A204.1 (cell line): ENCODE measurements around the gene CYP26C1.
"Not testable (repeated sequence)": the region's sequence is repeated elsewhere in the genome, so short reads cannot be mapped to it uniquely, and the experiment has no call there.

Experiments used
- FAIRE-seq: peaks from 2 replicates; lab custom pipeline; 2012; peaks lifted over from hg19 to GRCh38; lab: Jason Lieb, UNC

Gene CYP26C1

DNA sequence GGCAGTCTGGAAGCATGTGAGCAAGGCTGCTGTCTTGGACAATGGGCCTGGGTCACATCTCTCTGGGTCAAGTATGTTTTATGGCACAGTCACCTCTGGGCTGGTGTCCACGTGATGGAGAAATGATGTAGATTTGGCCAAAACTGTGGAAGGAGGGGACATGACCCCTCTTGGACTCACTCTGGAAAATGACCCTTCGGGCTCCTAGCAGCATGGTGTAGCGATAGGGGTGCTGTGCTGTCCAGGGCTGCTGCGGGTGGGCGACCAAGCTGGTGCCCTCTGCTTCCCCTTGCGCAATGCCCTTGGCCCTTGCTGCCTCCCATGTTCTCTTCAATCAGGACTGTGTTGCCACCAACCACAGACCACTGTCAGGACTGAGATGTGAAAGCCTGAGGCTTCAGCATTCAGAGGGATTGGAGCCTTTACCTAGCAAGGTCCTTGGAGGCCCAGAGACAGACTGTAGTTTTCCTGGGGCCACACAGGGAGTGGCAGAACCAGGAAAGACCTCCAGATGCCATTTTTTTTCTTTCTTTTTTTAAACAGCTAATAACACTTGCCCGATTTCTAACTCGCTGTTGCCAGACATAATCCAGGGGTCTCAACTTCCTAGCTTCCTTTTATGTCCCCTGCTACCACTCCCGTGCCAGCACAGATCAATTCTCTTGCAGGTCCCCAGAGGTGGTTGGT is 19.2 kb downstream of the CYP26C1 start:
- FAIRE-seq = no peak

- no peak for FAIRE-seq
These were observed 19.9 kb downstream of the CYP26C1 start for GRCh38 chr10:93080350-93081046.

DNA sequence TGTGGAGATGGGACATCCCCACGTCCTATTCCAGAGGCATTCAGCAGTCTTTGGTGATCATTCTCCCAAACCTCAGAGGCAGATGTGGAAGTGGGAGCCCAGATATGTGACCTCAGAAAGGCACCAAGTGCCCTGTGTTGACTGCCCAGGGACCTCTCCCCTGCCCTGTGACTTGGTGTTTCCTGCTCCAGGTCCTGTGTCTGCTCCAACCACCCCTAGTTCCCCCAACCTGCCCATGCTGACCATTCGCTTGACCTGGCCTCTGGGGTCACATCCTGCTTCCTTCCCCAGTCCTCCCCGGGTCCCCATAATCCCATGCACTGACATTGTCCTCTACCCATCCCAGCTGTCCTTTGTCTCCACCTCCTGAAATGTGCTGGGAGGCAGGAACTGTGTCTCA is 20.7 kb downstream of the CYP26C1 start:
- FAIRE-seq = no peak

DNA sequence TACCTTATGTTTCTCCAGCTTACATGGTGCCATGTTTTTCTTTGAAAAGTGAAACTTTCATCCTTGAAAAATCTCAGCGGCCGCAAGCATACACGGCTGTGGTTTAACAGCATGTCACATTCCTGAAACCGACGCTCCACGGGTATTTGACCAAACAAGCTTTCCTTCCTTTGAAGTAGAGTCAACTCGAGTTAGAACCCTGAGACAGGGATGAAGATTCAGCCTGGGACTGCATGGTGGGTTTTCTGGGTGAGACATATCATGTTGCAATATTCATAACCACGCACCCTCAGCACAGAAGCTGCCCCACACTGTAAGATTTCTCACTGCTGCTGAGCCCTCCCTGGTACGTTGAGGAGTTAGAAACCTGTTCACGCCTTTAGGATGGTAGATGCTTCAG is 21.2 kb downstream of the CYP26C1 start:
- FAIRE-seq = no peak

GRCh38 chr10:93083743-93084539 is 23.3 kb downstream of the CYP26C1 start:
- no peak for FAIRE-seq

- FAIRE-seq = no peak
These were observed 24.8 kb downstream of the CYP26C1 start for GRCh38 chr10:93085272-93085859.

DNA sequence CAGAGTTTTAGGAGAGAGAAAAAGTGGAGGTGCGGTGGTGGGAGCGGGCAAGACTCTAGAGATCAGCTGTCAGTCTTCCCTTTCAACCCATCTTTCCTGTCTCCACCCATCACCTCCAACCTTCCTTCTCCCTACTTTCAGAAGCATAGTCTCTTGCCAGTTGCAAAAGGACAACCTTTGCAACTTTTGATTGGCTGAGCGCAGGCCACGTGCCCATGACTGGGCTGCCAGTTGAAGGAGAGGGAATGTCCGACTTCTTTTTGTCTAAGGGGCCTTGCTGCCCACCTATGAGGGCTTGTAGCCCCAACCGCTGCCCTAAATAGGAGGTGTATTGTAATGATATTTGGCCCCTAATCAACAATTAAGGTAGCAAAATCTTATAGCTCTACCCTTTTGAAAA is 25.7 kb downstream of the CYP26C1 start:
- FAIRE-seq = no peak

- no peak for FAIRE-seq
These were observed 27.2 kb downstream of the CYP26C1 start for GRCh38 chr10:93087846-93088245.

DNA sequence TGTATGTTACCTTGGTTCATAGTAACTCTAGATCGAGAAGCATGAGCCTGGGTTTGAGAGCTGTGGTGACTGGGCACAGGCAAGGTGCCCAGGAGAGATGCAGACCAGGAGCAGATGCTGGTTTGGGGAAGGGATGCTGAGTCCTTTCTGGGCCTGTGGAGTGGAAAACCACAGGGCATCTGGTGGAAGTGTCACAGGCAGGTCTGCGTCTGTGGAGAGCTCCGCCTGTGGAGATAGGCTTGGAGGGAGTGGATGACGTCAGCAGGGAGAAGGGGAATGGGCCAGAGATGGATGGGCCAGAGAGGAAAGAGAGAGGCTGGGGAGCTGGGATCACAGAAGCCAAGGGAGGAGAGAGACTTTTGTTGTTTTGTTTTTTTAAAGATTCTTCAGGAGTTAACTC is 27.9 kb downstream of the CYP26C1 start:
- no peak for FAIRE-seq

DNA sequence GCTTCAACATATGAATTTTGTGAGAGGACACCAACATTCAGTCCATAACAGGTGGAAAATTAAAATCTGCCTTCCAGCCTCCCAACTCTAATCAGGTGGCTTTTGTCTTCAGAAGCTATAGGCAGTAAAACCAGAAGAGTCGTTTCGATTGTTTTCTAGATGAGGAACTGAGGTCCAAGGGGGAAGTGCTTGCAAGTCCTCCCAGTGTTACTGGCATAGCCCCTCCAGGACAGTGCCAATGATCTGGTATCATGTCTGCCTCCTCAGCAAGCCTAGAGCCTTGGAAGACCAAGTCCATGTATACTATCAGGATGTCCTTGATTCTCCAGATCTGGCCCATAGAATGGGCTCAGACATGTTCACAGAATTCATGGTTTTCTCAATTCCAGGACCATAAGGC is 30.0 kb downstream of the CYP26C1 start:
- no peak for FAIRE-seq

- FAIRE-seq = peak; percentile 81
These were observed 31.4 kb downstream of the CYP26C1 start for GRCh38 chr10:93091960-93092359.

GRCh38 chr10:93095225-93095624 is 34.6 kb downstream of the CYP26C1 start:
- no peak for FAIRE-seq

- no peak for FAIRE-seq
These were observed 36.3 kb downstream of the CYP26C1 start for GRCh38 chr10:93096901-93097300.

GRCh38 chr10:93097386-93097785 is 36.8 kb downstream of the CYP26C1 start:
- no peak for FAIRE-seq

DNA sequence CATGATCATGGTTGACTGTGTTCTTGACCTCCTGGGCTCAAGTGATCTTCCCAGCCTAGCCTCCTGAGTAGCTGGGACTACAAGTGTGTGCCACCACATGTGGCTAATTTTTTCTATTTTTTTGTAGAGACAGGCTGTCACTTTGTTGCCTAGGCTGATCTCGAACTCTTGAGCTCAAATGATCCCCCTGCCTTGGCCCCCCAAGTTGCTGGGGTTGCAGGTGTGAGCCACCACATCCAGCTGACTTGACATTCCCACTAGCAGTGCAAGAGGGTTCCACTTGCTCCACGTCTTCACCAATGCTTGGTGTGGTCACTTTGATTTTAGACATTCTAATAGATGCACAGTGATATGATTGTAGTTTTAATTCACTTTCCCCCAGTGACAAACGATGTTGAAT is 38.2 kb downstream of the CYP26C1 start:
- FAIRE-seq = no peak

DNA sequence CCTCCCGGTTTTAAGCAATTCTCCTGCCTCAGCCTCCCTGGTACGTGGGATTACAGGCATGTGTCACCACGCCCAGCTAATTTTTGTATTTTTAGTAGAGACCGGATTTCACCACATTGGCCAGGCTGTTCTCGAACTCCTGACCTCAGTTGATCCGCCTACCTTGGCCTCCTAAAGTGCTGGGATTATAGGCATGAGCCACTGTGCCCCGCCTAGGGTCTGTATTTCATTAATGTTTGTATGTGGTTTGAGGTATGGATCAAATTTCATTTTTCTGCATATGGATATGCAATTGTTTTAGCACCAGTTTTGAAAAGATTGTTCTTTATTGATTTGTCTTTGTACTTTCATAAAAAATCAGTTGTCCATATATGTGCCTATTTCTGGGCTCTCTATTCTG is 39.1 kb downstream of the CYP26C1 start:
- FAIRE-seq = no peak

- not testable (repeated sequence) for FAIRE-seq
These were observed 40.5 kb downstream of the CYP26C1 start for GRCh38 chr10:93101148-93101547.

DNA sequence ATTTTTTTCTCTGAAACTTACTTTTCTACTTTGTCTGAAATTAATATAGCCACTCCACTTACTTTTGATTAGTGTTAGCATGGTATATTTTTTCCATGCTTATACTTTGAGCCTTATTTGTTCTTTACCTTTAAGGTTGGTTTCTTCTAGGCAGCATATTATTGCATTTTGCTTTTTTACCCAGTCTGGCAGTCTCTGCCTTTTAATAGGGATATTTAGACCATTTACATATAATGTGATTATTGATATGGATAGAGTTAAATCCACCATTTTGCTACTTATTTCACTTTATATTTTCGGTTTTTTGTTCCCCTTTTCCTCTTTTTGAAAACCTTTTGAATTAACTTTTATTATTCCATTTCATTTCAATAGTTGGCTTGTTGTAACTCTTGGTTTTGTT is 43.4 kb downstream of the CYP26C1 start:
- FAIRE-seq = no peak

GRCh38 chr10:93106631-93107072 is 46.1 kb downstream of the CYP26C1 start:
- no peak for FAIRE-seq

DNA sequence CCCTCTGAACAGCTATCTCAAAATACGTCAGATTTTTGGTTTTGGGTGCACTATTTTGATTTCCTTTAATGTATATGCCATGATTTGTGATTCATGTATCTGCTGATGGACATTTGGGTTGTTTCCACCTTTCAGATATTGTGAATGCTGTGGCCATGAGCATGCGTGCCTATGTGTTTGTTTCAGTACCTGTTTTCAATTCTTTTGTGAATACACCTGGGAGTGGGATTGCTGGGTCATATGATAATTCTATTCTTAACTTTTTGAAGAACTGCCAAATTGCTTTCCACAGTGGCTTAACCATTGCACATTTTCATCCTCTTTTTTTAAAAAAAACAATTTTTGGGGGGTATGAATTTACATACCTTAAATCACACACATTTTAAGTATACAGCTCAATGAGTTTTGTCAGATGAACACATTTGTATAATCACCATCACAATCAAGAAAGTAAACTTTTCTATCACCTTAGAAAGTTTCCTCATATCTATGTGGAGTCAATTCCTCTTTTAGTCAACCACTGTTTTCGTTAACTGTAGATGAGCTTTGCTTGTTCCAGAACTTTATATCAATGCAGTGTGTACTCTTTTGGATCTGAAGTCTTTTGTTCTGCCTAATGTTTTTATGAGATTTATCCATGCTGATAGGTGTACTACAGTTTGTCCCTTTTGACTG is 50.0 kb downstream of the CYP26C1 start:
- no peak for FAIRE-seq

DNA sequence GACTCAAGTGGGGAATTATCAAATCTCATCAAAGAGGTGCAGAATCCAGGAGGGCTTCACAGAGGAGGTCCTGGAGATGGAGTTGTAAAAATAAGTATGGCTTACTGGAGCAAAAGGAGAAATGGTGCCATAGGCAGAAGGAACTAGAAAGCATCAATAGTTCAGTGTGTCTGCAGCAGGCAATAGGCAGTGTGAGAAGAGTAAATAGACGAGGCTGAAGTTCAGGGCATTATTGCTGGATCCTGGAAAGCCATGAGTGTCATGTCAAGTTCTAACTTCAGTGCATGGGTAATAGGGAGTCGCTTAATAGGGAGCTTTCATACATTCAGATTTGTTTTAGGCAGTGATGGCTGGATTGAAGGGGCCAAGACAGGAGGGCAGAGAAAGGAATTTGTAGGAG is 52.4 kb downstream of the CYP26C1 start:
- FAIRE-seq = no peak

DNA sequence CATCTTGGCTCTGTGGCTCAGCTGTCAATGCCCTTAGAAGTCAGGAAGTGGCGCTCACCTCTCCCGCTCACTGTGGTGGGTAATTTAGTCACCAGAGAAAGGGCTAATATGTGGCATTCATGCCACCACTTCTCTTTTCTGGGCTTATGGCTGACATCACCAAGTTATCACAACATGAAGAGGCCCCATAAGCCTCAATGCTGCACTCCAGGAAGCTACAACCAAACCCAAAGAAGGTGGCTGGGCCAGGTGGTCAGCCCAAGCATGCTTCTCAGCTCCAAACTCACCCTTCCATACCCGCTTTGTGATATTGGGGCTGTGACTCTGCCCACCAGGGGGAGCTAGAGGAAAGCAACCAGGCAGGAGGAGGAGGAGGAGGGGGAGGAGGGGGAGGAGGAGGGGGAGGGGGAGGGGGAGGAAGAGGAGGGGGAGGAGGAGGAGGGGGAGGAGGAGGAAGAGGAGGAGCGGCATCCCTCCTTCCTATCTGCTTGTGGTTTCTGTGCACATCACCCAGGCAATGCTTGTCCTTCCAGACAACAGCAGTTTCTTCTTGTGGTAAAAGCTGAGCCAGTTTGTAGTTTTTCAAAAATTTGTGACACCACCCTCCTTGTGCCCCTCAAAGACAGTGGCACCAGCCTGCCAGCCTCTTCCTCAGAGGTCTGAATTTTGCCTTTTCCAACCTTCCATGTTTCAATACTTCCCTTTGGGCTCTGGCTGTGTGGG is 55.2 kb downstream of the CYP26C1 start:
- no peak for FAIRE-seq
